HG03520 (cell line): Measurements from ENCODE around the gene HAPLN1.

Source experiments
- ATAC-seq: cut with Tn5 transposase; IDR thresholded peaks from one replicate; pipeline ENCODE4 v1.9.1; 2021; ENCODE audit warnings: mild to moderate bottlenecking, moderate library complexity; ENCODE audit not compliant: unreplicated experiment

The HAPLN1 gene

GRCh38 chr5:83653669-83654068, 67.0 kb downstream of the HAPLN1 start:
- peak; percentile 94 for ATAC-seq

GRCh38 chr5:83645936-83646335, 74.7 kb downstream of the HAPLN1 start:
- ATAC-seq, result no peak

GRCh38 chr5:83644301-83644700, 76.4 kb downstream of the HAPLN1 start:
- no peak for ATAC-seq

- ATAC-seq, result no peak
Measured at GRCh38 chr5:83641946-83642345, 78.7 kb downstream of the HAPLN1 start.

GRCh38 chr5:83639911-83640310, 80.7 kb downstream of the HAPLN1 start:
- no peak for ATAC-seq

- ATAC-seq, result no peak
Measured at GRCh38 chr5:83636156-83636555, 84.5 kb downstream of the HAPLN1 start.

- ATAC-seq, result no peak
Measured at GRCh38 chr5:83633285-83633684, 87.4 kb downstream of the HAPLN1 start.

- ATAC-seq, result no peak
Measured at GRCh38 chr5:83632874-83633273, 87.8 kb downstream of the HAPLN1 start.

- no peak for ATAC-seq
Measured at GRCh38 chr5:83628360-83628759, 92.3 kb downstream of the HAPLN1 start.

- no peak for ATAC-seq
Measured at GRCh38 chr5:83614841-83615240, 105.8 kb downstream of the HAPLN1 start.

GRCh38 chr5:83608122-83608521, 112.5 kb downstream of the HAPLN1 start:
- no peak for ATAC-seq

- ATAC-seq, result no peak
Measured at GRCh38 chr5:83595217-83595616, 125.4 kb downstream of the HAPLN1 start.

- ATAC-seq, result no peak
Measured at GRCh38 chr5:83590966-83591365, 129.7 kb downstream of the HAPLN1 start.

GRCh38 chr5:83589786-83590185, 130.9 kb downstream of the HAPLN1 start:
- ATAC-seq, result no peak
